ENCODE data around the gene SLC25A29.
"Not testable (repeated sequence)": the region's sequence is repeated elsewhere in the genome, so short reads cannot be mapped to it uniquely, and the experiment has no call there.

The SLC25A29 gene, protein sequence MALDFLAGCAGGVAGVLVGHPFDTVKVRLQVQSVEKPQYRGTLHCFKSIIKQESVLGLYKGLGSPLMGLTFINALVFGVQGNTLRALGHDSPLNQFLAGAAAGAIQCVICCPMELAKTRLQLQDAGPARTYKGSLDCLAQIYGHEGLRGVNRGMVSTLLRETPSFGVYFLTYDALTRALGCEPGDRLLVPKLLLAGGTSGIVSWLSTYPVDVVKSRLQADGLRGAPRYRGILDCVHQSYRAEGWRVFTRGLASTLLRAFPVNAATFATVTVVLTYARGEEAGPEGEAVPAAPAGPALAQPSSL

DNA sequence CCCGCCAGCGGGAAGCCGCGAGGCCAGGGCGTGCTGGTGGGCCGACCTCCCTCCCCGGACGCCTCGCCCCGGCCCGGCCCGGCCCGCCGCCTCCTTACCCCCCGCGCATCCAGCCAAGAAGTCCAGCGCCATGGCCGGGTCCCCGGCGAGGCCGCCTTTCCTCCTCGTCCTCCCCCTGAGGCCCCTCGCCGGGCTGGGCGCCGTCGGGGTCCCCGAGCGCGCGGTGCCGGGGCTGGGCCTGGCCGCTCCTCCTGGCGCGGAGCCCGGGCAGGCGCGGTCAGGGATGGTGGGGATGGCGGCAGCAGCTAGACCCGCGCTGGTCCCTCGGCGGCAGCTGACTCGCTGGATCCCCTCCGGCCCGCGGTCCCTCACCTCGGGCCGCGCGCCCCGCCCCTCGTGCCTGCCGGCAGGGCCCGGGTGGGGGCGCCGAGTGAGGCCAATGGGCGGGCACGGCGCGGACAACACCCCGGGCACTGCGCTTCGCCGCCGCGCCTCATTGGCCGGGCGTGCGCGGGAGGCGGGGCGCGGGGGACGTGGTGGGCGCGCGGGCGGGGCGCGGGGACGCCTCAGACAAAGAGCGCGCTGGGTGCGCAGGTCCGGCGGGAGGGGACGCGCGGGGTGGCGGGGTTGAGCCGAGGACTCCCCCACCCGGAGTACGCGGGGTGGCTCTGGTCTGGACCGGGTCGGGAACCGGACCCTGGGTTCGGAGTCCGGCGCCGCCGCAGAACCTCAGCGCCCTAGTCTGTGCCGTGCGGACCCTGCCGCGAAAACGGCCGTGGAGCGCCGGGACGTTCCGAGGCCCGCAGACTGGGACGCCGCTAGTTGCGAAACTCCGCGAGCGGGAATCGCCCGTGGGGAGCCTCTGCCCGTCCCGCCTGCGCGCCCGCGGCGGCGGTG, at the start of gene SLC25A29:
TSS of gene SLC25A29 (minus strand) at position 344 of the 897 bp plus-strand sequence. CDS start at position 132, 212 bp downstream.
- FAIRE-seq, result no peak

DNA sequence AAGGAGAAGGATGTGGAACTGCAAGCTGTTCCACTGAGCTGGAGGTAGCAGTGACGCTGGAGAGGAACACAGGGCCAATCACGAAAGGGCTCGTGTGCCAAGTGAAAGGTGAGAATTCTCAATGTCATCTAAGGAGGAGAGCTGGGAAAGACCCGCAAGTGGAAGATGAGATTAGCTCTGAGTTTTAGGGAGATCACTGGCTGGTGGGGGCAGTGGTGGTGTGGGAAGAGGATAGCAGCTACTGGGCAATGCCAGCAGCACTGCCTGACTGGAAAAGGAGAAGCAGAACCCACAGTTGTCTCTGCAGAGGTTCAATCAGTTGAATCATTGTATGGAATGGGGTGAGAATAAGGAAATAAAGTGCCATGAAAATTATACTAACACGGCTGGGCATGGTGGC, 44.7 kb upstream of the SLC25A29 start:
- no peak for FAIRE-seq

DNA sequence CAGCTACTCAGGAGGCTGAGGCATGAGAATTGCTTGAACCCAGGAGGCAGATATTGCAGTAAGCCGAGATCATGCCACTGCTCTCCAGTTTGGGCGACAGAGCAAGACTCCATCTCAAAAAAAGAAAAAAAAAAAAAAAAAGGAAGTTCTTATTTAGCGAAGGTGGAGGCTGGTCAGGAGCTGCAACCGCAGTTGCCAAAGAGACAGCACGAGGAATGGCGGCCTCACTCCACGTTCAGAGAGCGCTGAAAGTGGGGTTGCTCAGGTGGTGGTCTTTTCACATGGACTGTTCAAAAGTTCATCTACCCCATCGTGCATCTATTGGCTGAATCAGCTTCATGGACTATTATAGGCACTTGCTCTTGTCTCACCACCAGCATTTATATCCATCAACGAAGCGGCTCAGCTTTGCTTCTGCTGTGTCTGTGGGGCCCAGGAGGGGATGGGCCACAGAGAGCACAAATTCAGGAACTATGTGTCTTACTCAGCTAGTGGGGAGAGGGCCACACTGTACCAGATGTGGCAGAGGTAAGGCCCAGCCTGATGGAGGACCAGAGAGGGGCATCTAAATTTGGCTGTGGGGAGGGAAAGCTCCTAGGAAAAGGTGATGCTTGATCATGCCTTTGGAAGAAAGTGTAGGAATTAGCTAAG, 44.2 kb upstream of the SLC25A29 start:
- no peak for FAIRE-seq

DNA sequence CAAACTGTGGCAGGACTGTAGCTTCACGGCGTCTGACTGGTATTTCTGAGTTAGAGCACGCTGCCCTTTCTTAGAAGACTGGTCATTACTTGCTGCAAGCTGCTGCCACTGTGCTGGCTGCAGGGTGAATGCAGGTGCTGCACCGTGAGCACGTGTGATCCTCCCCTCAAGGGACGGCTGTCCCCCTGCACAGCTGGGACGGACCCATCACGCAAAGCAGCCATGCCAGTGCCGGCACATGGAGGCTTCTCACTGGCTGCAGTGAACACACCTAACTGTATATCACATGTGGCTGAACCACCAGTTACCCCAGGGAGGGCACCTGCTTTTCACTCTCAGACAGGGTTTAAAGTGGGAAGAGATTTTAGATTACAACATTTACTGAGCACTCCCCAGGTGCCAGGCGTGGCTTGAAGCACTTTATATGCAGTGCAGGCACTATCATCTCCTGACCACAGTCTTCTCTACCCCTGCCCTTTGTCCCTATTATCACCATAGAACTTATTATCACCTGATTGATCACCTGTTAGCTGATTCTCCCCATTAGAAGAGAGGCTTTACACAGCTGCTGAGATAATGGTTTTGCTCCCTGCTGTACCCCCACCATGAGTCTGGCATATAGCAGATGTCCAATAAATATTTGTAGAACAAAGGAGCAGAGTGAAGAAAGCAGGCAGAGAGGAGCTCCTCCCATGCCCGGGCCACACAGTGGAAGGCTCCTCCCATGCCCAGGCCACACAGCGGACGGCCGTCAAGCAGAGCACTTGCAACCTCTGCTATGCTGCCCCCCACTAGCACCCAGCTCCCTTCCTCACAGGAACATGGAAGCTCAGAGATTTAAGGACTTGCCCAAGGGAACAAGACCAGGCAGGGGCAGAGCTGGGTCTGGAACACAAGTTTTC, 42.8 kb upstream of the SLC25A29 start:
- FAIRE-seq, result no peak

DNA sequence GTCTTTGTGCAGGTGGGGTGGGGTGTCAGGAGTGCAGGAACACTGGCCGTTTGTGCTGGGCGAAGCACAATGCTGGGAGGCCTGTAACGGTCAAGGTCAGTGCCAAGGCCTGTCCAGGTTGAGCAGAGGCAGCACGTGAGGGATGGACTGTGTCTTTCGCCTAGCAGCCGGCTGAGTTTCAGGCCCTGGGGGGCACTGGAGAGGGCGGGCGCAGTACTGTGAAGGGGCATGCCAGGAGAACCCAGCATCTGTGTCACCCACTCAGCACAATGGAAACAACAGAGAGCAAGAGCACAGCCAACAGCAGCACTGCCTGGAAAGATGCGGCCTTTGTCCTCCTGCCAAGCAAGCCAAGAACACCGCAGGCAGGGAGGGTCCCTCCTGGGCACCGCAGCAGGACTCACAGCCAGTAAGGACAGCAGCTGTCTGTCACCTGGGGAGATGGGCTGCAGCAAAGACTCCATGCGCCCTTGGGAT, 42.0 kb upstream of the SLC25A29 start:
- no peak for FAIRE-seq

DNA sequence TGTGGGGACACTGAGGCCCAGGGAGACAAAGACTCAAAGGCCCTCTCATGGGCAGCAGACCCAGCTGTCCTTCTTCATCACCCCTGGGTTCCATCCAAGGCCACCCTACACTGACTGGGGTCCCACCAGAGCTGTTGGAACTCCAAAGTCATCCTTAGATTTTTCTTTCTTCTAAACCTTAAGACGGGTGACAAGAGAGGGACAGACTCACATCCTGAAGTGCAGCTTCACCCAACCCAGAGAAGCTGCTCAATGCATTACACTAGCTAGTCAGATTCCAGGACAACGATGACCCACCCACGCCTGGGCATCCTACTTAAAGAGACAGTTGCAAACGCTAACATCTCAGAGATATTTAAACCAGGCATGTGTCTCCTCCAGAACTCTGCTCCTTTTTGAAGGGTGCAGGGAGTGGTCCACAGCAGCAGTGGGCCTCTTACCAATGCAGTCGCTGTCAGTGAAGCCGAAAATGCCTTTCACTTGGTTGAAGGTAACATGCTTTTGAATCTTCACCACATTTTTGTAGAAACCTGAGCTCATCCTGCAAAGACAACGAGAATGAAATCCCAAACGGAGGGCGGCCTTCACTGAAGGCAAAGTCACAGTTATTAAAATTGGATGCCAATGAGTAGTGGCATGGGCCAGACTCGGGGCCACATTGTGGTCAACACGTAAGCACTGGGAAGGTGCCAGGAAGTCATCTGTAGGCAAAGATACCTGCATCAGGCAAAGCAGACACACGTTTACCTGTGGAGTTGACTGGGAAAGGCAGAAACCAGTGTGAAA, 40.3 kb upstream of the SLC25A29 start:
- no peak for FAIRE-seq

DNA sequence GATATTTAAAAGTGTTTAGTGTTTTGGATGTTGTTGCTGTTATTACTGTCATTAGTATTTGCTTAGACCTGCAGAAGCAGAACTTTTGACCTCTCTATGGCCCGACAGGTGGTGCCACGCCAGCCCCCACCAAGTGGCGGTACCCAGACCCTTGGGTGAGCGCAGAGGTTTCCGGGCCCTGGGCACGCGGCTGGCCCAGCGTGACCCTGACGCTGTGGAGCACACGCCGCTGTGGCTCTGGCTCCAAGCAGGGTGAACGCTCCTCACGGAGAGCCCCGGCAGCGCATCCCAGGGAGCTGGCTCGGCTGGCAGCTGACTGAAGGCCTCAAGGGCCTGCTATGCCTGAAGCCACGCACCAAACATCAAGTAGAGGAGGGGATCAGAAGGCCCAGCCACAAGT, 39.5 kb upstream of the SLC25A29 start:
- FAIRE-seq, result no peak

DNA sequence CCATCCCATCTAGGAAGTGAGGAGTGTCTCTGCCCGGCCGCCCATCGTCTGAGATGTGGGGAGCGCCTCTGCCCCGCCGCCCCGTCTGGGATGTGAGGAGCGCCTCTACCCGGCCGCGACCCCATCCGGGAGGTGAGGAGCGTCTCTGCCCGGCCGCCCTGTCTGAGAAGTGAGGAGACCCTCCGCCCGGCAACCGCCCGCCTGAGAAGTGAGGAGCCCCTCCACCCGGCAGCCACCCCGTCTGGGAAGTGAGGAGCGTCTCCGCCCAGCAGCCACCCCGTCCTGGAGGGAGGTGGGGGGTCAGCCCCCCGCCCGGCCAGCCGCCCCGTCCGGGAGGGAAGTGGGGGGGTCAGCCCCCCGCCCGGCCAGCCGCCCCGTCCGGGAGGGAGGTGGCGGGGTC, 38.4 kb upstream of the SLC25A29 start:
- not testable (repeated sequence) for FAIRE-seq

DNA sequence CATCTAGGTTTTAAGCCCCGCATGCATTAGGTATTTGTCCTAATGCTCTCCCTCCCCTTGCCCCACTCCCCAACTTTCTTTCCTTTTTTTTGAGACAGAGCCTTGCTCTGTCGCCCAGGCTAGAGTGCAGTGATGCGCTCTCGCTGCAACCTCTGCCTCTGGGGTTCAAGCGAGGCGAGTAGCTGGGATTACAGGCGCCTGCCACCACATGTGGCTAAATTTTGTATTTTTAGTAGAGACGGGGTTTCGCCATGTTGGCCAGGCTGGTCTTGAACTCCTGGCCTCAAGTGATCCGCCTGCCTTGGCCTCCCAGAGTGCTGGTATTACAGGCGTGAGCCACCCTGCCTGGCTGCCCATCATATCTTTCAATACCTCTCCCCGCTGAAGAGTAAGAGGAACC, 36.6 kb upstream of the SLC25A29 start:
- not testable (repeated sequence) for FAIRE-seq

DNA sequence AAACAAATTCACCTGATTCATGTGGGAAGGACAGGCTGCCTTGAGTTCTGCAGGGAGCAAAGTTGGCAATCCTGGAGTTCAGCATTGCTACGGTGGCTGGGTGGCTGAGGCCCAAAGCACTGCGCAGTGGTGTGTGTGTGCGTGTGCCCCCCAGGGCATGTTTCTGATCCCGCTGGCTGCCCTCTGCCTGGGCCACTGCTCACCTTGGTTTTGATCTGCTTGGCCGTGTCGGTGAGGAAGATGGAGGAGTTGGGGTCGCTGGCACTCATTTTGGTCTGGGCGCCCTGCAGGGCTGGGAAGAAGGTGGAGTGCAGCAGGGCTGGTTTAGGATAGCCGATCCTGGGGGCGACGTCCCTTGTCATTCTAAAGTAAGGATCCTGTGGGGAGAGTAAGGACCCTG, 36.0 kb upstream of the SLC25A29 start:
- no peak for FAIRE-seq

DNA sequence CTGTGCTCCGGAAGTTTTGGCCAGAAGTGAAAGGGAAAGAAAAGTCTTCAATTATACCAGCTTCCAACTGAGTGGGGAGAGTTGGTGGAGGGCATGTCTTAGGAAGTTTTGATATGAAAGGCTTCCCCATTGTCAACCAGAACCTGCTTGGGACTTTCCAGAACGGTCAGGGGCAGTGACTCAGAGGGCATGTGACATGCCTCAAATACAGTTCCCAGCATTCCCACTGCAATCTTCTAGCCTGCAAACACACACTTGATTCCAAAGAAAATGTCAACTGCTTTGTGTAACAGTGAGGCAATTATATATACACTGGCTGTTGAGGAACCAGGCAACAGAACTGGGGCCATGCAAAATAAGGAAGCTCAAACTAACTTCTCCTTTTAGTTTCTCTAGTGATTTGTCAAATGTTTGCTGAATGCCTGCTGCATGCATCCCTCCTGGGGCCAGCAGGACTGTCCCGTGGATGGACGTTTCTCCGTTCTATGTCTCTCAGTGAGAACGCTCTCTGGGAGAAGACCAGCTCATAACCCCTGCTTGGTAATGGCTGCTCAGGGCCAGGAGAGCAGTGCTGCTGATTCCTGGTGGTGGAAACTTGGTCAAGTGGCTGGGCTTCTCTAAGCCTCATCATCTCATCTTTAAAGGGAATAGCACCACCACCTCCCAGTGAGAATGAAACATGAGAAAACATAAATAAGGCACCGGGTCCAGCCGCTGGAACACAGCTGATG, 35.2 kb upstream of the SLC25A29 start:
- FAIRE-seq, result no peak

DNA sequence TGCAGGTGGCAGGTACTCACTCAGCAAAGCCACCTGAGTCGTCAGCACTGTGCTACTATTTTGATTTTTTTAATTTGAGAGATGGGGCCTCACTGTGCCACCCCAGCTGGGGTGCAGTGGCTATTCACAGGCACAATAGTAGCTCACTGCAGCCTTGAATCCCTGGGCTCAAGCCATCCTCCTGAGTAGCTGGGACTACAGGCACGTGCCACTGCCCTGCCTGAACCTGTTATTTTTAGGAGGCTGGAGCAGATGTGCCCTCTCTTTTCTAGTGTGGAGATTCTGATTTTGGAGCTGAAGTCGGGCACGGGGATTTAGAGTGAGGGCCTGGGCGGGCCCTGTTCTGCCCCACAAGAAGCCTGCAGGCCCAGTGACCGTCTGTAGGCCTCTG, 34.2 kb upstream of the SLC25A29 start:
- FAIRE-seq, result no peak

DNA sequence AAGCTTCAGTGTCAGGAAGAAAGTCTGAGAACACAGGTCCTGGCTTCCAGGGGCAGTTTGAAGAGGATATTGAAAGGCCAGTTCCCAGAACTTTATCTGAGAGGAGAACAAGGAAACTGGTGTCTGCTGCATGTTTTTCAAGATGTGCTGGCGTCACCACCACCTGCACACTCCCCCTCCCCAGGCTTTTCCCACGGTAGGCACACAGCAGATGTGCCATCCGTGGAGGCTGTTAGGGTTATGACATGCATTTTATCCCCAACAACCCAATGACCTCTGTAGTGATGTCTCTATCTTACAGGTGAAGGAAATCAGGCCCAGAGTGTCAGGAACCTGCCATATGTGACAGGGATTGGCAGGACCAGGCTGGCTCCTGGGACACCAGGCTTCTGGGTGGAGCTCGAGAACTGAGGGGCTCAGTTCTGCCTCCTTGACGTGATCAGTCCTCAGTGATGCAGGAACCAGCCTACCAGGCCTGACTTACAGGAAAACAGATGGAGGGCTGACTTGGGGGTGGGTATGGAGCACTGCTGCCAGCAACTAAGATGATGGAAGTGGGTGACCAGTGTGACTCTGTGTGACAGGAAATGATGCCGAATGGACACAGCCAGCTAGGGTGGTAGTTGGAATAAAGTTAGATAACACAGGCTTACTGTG, 33.6 kb upstream of the SLC25A29 start:
- FAIRE-seq, result no peak

DNA sequence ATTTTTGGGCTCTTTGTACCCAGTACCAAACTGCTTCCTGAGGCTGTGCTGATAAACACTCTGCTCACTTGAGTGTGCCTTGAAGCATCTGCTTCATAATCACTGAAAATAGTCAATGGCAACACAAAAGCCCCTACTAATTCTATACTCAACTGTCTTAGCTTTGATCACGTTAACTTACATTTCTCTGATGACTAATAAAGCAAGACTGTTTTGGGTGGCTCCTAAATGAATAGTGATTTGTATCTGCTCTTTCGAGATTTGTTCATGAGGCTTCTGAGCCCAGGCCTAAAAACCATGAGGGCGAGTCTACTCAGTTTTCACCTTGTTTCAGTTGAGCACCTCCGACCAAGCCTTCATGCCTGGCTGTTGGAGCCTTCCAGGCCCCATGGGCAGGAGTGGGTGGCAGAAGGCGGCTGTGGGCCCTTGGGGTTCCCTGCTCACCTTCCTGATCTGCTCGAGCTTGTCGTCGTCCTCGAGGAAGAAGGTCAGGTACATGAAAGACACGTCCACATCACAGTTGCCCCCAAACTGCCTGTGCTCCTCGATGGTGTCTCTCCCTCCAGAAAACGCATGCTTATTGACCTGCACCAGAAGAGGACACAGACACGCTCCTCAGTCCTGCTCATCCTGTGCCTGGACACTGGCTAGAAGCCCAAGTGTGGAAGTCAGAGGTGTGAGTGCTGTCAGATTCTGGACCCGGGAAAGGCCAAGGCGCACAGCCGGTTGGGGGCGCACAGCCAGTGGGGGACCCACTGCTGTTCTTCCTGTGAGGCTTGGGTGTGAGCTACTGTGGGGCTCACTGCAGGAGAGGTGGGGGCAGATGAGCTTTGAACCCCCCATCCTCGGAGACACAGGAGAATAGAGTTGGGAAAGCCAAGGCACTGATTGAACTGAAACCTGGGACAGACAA, 30.6 kb upstream of the SLC25A29 start:
- FAIRE-seq, result no peak

DNA sequence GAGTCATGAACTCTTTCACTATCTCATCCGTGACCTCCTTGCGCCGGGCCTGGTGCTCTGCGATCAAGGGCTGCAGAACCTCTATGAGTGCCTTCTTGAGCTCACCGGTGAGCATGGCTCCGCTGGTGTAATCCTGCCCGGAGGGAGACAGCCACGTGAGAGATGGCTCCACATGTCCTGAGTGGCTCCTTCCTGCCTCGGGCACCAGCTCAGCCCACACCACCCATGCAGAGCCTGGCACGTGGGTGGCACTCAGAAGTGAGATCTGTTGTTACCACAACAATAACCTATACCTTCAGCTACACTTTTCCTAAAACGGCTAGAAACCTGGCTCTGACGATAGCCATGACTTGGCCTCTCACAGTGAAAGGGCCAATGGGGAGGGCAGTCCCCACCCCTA, 28.7 kb upstream of the SLC25A29 start:
- FAIRE-seq, result no peak

DNA sequence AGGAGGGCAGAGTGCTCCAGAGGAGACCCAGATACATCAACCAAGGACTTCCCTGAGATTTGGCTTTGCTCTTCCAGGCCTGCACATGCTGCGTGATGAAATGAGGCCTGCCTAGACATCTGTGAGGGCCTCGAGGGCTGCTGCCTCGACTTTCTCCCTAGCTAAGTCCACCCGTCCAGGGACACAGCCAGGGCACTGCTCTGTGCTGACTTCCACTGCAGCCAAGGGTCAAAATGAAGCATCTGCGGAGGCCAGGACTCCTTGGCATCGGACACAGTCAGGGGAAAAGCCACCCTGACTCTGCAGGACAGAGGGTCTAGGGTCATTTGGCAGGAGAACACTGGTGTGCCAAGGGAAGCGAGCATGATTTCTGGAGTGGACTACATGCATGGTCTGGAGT, 27.6 kb upstream of the SLC25A29 start:
- FAIRE-seq, result no peak

DNA sequence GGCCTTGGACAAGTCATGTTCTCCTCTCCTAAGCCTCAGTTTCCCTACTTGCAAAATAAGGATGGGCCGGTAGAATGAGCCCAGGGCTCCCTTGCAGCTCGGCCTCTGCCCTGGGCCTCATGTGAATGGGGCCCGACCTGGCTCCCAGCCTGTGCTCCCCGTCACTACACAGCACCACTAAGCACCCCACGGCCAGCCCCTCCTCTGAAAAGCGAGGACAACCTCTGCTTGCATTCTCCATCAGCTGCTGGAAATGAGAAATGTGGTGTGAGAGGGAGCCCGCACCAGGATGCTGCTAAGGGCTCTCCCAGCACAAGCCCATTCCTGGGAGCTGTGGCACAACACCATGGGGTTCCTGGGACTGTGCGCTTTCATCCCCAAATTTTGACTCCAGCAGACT, 27.1 kb upstream of the SLC25A29 start:
- FAIRE-seq, result no peak

DNA sequence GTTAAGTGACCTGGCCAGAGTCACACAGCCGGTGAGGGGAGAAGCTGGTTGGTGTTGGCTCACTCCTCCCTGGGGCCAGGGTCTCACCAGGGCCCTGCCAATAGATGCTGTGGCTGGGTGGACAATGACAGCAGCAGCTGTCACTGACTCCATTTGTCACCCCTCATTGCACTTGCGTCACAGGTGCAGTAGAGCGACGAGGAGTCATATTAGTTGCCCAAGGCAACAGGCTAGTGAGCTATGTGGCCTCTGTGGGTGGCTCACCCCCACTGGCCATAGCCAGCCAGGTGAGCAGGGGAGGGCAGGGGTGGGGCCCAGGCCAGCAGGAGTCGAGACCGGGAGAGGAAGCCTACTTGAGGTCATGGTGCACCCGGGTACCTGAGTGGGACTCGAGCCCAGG, 26.6 kb upstream of the SLC25A29 start:
- no peak for FAIRE-seq

DNA sequence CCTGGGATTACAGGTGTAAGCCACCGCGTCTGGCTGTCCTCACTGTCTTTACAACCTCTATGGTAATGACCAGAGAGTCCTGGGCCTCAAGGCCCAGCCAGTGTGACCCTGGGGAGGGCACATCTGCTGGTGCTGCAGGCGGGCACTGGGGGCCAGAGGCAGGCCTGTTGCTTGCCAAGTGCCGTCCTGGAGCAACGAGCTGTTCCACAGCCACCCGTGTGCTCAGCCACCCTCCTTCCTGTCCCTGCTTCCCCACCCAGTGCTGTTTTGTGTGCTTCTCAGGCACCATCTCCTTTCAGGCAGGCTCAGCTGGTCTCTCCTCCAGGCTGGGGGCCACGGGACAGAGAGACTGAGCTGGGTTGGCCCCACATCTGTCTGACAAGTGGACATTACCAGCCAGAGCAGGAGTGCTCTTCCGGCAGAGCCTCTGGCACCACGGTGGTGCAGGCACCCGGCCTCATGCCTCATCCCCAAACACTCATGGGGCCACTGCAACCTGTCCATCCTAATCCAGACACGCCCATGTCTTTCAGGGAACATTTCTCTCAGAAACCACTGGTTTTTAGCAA, 25.9 kb upstream of the SLC25A29 start:
- FAIRE-seq, result no peak
